Keratinocyte (primary cell): ENCODE results near the gene ROBO2. TPM values are rescaled to one million over a fixed set of nuclear protein-coding genes. Genes with fewer than 3 reads are reported as not detected.

Source experiments
- DNase-seq: peaks from one replicate; pipeline ENCODE4 v3.0.0-alpha.2; 2011; ENCODE audit warnings: low read depth, missing footprints, low spot score
- FAIRE-seq: peaks from 2 replicates; lab custom pipeline; 2011; peaks lifted over from hg19 to GRCh38; lab: Jason Lieb, UNC
- H2AFZ ChIP-seq: 2 replicates; pipeline ENCODE4 v1.6.0; 2012; ENCODE audit warnings: low read length, control low read depth, inconsistent platforms; ENCODE audit not compliant: control insufficient read depth
- H3K27ac ChIP-seq: 2 replicates; pipeline ENCODE4 v1.5.1; 2011; ENCODE audit warnings: low read length; ENCODE audit not compliant: control insufficient read depth, insufficient read depth
- H3K27me3 ChIP-seq: 3 replicates; pipeline ENCODE4 v1.6.0; 2011; ENCODE audit warnings: low read length; ENCODE audit not compliant: control insufficient read depth, insufficient read depth; ENCODE audit errors: extremely low read depth
- H3K36me3 ChIP-seq, 2 experiments: 2 replicates in 1 of 2; 3 replicates in 1 of 2; pipeline ENCODE4 v1.5.1; 2011; ENCODE audit warnings: low read length in 2 of 2, mild to moderate bottlenecking in 1 of 2; ENCODE audit not compliant: control insufficient read depth in 2 of 2, insufficient read depth in 2 of 2; ENCODE audit errors: extremely low read depth in 1 of 2
- H3K4me1 ChIP-seq: 3 replicates; pipeline ENCODE4 v1.5.1; 2011; ENCODE audit warnings: low read length; ENCODE audit not compliant: control insufficient read depth, insufficient read depth; ENCODE audit errors: extremely low read depth
- H3K4me2 ChIP-seq: 3 replicates; pipeline ENCODE4 v1.6.0; 2011; ENCODE audit warnings: low read depth, low read length; ENCODE audit not compliant: control insufficient read depth, insufficient read depth; ENCODE audit errors: extremely low read depth
- H3K4me3 ChIP-seq, 3 experiments: fragments of 200-600 bp in 1 of 3; sonication (generic) in 1 of 3; 2 replicates in 2 of 3; 3 replicates in 1 of 3; pipeline ENCODE4 v1.5.1; 2011 to 2016; ENCODE audit warnings: low read length in 3 of 3, mild to moderate bottlenecking in 3 of 3, control low read depth in 2 of 3, inconsistent platforms in 1 of 3, low read depth in 1 of 3, mixed read lengths in 1 of 3, mixed run types in 1 of 3, moderate library complexity in 1 of 3; ENCODE audit not compliant: control insufficient read depth in 2 of 3, insufficient read depth in 2 of 3; ENCODE audit errors: extremely low read depth in 1 of 3
- H3K79me2 ChIP-seq: 2 replicates; pipeline ENCODE4 v1.6.0; 2012; ENCODE audit warnings: low read length; ENCODE audit not compliant: control insufficient read depth, insufficient read depth
- H3K9ac ChIP-seq: 3 replicates; pipeline ENCODE4 v1.6.0; 2011; ENCODE audit warnings: low read length; ENCODE audit not compliant: control insufficient read depth, insufficient read depth; ENCODE audit errors: extremely low read depth
- H3K9me1 ChIP-seq: 3 replicates; pipeline ENCODE4 v1.6.0; 2011; ENCODE audit warnings: low read length; ENCODE audit not compliant: control insufficient read depth, insufficient read depth; ENCODE audit errors: extremely low read depth
- H3K9me3 ChIP-seq: 2 replicates; pipeline ENCODE4 v1.5.1; 2012; ENCODE audit warnings: low read depth, low read length; ENCODE audit not compliant: control insufficient read depth
- H4K20me1 ChIP-seq: 3 replicates; pipeline ENCODE4 v1.6.0; 2011; ENCODE audit warnings: low read length; ENCODE audit not compliant: control insufficient read depth, insufficient read depth; ENCODE audit errors: extremely low read depth
- EZH2 ChIP-seq: IDR thresholded peaks from one replicate; pipeline ENCODE4 v1.6.1; 2012; ENCODE audit warnings: inconsistent platforms, mild to moderate bottlenecking, low read length, moderate library complexity
- dilution Hi-C: fragments of 300-500 bp; cut with MboI; formaldehyde crosslinking; loops from one replicate; pipeline ENCODE4 v1.7.0; 2020; ENCODE audit warnings: low sequenced_read_pairs; ENCODE audit not compliant: extremely low pct_ligation_motif_present
- polyA plus RNA-seq, 5 experiments: library from polyadenylated mRNA; depleted of rRNA in 3 of 5; stranded (reverse) in 3 of 5; stranded (forward) in 1 of 5; unstranded in 1 of 5; fragments of >200 nt; gene quantifications; 1 replicate in 1 of 5; 2 replicates in 3 of 5; 3 replicates in 1 of 5; pipeline versions ENCODE4 v1.2.1 to v1.2.3, GENCODE V29; 2011 to 2012; ENCODE audit warnings: missing spikeins in 2 of 5, low read depth in 1 of 5, low replicate concordance in 1 of 5
- TF ChIP-seq, protein P1 (sequence below), 3 experiments: IDR thresholded peaks in 1 of 3; conservative IDR thresholded peaks in 1 of 3; optimal IDR thresholded peaks in 1 of 3; 2 replicates in 2 of 3; 3 replicates in 1 of 3; pipeline versions ENCODE3 to v1.5.1; 2011; ENCODE audit warnings: low read length in 3 of 3, mild to moderate bottlenecking in 3 of 3, moderate library complexity in 2 of 3, control low read depth in 1 of 3, inconsistent platforms in 1 of 3; ENCODE audit not compliant: insufficient read depth in 2 of 3; ENCODE audit errors: extremely low read depth in 1 of 3

ROBO2 gene
- polyA plus RNA-seq, 1 donor (not counting 4 experiments of a cell fraction or from before 2014, with no cell fraction given): 0.30 TPM

DNA sequence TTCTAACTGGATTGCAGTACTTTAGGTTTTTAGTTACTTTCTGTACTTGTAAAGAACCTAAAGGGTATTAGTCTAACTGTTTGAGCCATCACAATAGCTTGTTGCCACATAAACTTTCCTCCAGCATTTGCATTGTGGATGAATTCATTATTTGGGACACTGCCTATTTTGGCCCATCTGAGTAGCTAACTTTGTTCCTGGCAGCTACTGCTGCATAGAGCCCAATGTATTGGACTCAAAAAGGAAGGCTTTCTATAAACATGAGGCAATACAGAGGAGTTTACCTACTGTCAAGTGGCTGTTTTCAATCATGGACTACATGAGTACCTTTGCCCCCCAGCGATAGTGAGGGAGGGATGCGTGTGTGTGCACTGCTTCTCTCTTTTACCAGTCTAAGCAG, 1.9 kb downstream of the ROBO2 start:
- no peak overlapping the region for H3K9ac ChIP-seq
- H3K4me1 ChIP-seq: peaks cover 8% of the 10 kb centered on the region
- peaks cover 15% of the 10 kb centered on the region for H3K27me3 ChIP-seq
- no peak for FAIRE-seq
- H3K79me2 ChIP-seq: no peaks in the 10 kb centered on the region
- no peak overlapping the region for H2AFZ ChIP-seq
- H3K36me3 ChIP-seq: no peaks in the 10 kb centered on the region
- TF ChIP-seq EZH2: no peak
- TF ChIP-seq, protein P1, sequence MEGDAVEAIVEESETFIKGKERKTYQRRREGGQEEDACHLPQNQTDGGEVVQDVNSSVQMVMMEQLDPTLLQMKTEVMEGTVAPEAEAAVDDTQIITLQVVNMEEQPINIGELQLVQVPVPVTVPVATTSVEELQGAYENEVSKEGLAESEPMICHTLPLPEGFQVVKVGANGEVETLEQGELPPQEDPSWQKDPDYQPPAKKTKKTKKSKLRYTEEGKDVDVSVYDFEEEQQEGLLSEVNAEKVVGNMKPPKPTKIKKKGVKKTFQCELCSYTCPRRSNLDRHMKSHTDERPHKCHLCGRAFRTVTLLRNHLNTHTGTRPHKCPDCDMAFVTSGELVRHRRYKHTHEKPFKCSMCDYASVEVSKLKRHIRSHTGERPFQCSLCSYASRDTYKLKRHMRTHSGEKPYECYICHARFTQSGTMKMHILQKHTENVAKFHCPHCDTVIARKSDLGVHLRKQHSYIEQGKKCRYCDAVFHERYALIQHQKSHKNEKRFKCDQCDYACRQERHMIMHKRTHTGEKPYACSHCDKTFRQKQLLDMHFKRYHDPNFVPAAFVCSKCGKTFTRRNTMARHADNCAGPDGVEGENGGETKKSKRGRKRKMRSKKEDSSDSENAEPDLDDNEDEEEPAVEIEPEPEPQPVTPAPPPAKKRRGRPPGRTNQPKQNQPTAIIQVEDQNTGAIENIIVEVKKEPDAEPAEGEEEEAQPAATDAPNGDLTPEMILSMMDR (optimal IDR thresholded peaks at IDR 0.05 in 1 of 3, IDR thresholded peaks at IDR 0.05 in 1 of 3, conservative IDR thresholded peaks at IDR 0.05 in 1 of 3; ENCODE audit: extremely low read depth in 1 of 3, insufficient read depth in 2 of 3, low read length in 3 of 3): no peak
- no peak overlapping the region for H3K4me3 ChIP-seq
- H4K20me1 ChIP-seq: no peaks in the 10 kb centered on the region
- no peak for DNase-seq
- dilution Hi-C loops: no loop called here
- H3K4me2 ChIP-seq: no peak overlapping the region
- no peaks in the 10 kb centered on the region for H3K9me1 ChIP-seq
- H3K9me3 ChIP-seq: no peaks in the 10 kb centered on the region
- H3K27ac ChIP-seq: no peak overlapping the region

DNA sequence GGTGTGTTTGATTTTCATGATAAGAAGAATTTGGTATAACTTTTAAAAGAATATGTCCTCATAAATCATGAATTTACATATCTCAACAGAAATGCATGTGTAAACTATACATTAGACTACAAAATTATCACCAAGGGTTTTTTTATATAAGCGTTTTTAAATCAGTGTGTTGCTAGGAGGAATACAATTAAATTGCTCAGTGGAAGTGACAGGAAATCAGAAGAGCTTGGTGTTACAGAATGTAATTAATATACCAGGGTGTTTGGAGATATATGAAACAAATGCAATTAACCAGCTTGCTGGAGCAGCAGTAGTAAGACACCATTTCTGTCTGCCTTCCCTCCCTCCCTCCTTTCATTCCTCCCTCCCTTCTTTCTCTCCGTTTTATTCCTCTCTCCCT, 2.4 kb downstream of the ROBO2 start:
- Histone ChIP-seq H3K4me1 (peaks cover 8% of the 10 kb centered on the region), H3K79me2 (no peaks in the 10 kb centered on the region), H2AFZ (no peak overlapping the region), H3K9me1 (no peaks in the 10 kb centered on the region), H3K27me3 (peaks cover 15% of the 10 kb centered on the region), H3K4me3 (no peak overlapping the region), H3K9ac (no peak overlapping the region), H3K36me3 (no peaks in the 10 kb centered on the region), H3K4me2 (no peak overlapping the region), H3K9me3 (no peaks in the 10 kb centered on the region), H4K20me1 (no peaks in the 10 kb centered on the region), H3K27ac (no peak overlapping the region)
- dilution Hi-C loops: no loop called here
- DNase-seq (no peak), FAIRE-seq (no peak)
- TF ChIP-seq, protein P1 (optimal IDR thresholded peaks at IDR 0.05 in 1 of 3, IDR thresholded peaks at IDR 0.05 in 1 of 3, conservative IDR thresholded peaks at IDR 0.05 in 1 of 3; ENCODE audit: extremely low read depth in 1 of 3, insufficient read depth in 2 of 3, low read length in 3 of 3): no peak
- TF ChIP-seq EZH2: no peak
